WERI-Rb-1 (cell line): Measurements from ENCODE around the gene TEKT2.

Experiments used
- DNase-seq: peaks from one replicate; pipeline ENCODE4 v3.0.0-alpha.2; 2020
- H3K27ac ChIP-seq: fragments of 250-450 bp; sonication (Bioruptor Pico); 2 replicates; pipeline ENCODE4 v1.5.1; 2020; ENCODE audit warnings: mild to moderate bottlenecking, moderate library complexity
- H3K27me3 ChIP-seq: fragments of 250-450 bp; sonication (Bioruptor Pico); 2 replicates; pipeline ENCODE4 v1.5.1; 2021; ENCODE audit warnings: mild to moderate bottlenecking, low read depth, moderate library complexity; ENCODE audit not compliant: insufficient read depth, severe bottlenecking
- H3K36me3 ChIP-seq: fragments of 250-450 bp; sonication (Bioruptor Pico); 2 replicates; pipeline ENCODE4 v1.5.1; 2020; ENCODE audit warnings: mild to moderate bottlenecking, moderate library complexity
- H3K4me3 ChIP-seq: 2 replicates; pipeline ENCODE4 v1.5.1; 2011; ENCODE audit warnings: low read depth, mild to moderate bottlenecking, control low read depth, low read length
- H3K9me3 ChIP-seq: fragments of 250-450 bp; sonication (Bioruptor Pico); 2 replicates; pipeline ENCODE4 v1.5.1; 2021; ENCODE audit warnings: mild to moderate bottlenecking, moderate library complexity; ENCODE audit not compliant: severe bottlenecking
- CTCF ChIP-seq: IDR thresholded peaks from 2 replicates; pipeline ENCODE4 v1.5.1; 2011; ENCODE audit warnings: low read depth, mild to moderate bottlenecking, control low read depth, inconsistent platforms, low read length

TEKT2 gene

GRCh38 chr1:36083635-36084496, at the start of gene TEKT2:
TSS of gene TEKT2 (plus strand) at chr1:36084094. CDS start at chr1:36084922, 828 bp downstream.
- Histone ChIP-seq H3K9me3 (no peaks in the 10 kb centered on the region), H3K27me3 (no peaks in the 10 kb centered on the region), H3K36me3 (no peaks in the 10 kb centered on the region), H3K27ac (peak within 1 kb of the TSS; percentile 31; the same call in 1 of the 2 replicates), H3K4me3 (peak within 1 kb of the TSS; percentile 70)
- peak; percentile 84 for DNase-seq
- no peak for TF ChIP-seq CTCF

GRCh38 chr1:36034692-36035091, 49.2 kb upstream of the TEKT2 start:
- no peak for TF ChIP-seq CTCF
- no peak overlapping the region for H3K27ac ChIP-seq
- no peaks in the 10 kb centered on the region for H3K9me3 ChIP-seq
- H3K27me3 ChIP-seq, result no peaks in the 10 kb centered on the region
- no peak for DNase-seq
- peaks cover 24% of the 10 kb centered on the region for H3K36me3 ChIP-seq
- no peak overlapping the region for H3K4me3 ChIP-seq

GRCh38 chr1:36035154-36035553, 48.7 kb upstream of the TEKT2 start:
- TF ChIP-seq CTCF, result no peak
- H3K36me3 ChIP-seq, result peaks cover 28% of the 10 kb centered on the region
- no peak for DNase-seq

GRCh38 chr1:36040238-36040637, 43.7 kb upstream of the TEKT2 start:
- TF ChIP-seq CTCF, result no peak
- DNase-seq, result no peak
- Histone ChIP-seq H3K27ac (no peak overlapping the region), H3K27me3 (no peaks in the 10 kb centered on the region), H3K4me3 (no peak overlapping the region), H3K36me3 (peaks cover 44% of the 10 kb centered on the region), H3K9me3 (no peaks in the 10 kb centered on the region)

More at GRCh38 chr1:36035154-36035553, 48.7 kb upstream of the TEKT2 start:
- no peaks in the 10 kb centered on the region for H3K9me3 ChIP-seq
- no peak overlapping the region for H3K27ac ChIP-seq
- no peaks in the 10 kb centered on the region for H3K27me3 ChIP-seq
- no peak overlapping the region for H3K4me3 ChIP-seq

- H3K27me3 ChIP-seq, result no peaks in the 10 kb centered on the region
- no peak overlapping the region for H3K27ac ChIP-seq
- H3K9me3 ChIP-seq, result no peaks in the 10 kb centered on the region
- DNase-seq, result no peak
- peaks cover 12% of the 10 kb centered on the region for H3K36me3 ChIP-seq
- no peak overlapping the region for H3K4me3 ChIP-seq
- no peak for TF ChIP-seq CTCF
Observed at GRCh38 chr1:36051821-36052220, 32.1 kb upstream of the TEKT2 start.
